Immature natural killer cell (primary cell): Measurements from ENCODE around the gene NTN5. TPM values are rescaled to one million over a fixed set of nuclear protein-coding genes. Genes with fewer than 3 reads are reported as not detected.
"Not testable (repeated sequence)": the region's sequence is repeated elsewhere in the genome, so short reads cannot be mapped to it uniquely, and the experiment has no call there.

Source experiments
- DNase-seq, 3 donors: peaks; one replicate each; pipeline ENCODE4 v3.0.0; 2022; ENCODE audit warnings: mixed read lengths in 1 of 3
- H3K27ac Mint-ChIP-seq, 6 donors: one replicate each; pipeline ENCODE4 v1.8.0; 2020; ENCODE audit warnings: mixed read lengths in 6 of 6, mild to moderate bottlenecking in 5 of 6, inconsistent platforms in 4 of 6, moderate library complexity in 3 of 6
- H3K27me3 Mint-ChIP-seq, 3 donors: one replicate each; pipeline ENCODE4 v1.8.0; 2020 to 2021; ENCODE audit warnings: low read depth in 3 of 3, mild to moderate bottlenecking in 3 of 3, mixed read lengths in 3 of 3, moderate library complexity in 3 of 3, inconsistent platforms in 1 of 3
- H3K36me3 Mint-ChIP-seq, 3 donors: one replicate each; pipeline ENCODE4 v1.8.0; 2020; ENCODE audit warnings: mixed read lengths in 3 of 3, inconsistent platforms in 2 of 3, mild to moderate bottlenecking in 2 of 3
- H3K4me1 Mint-ChIP-seq, 2 donors: one replicate each; pipeline ENCODE4 v1.8.0; 2020; ENCODE audit warnings: inconsistent platforms in 2 of 2, mild to moderate bottlenecking in 2 of 2, mixed read lengths in 2 of 2, moderate library complexity in 1 of 2
- H3K4me3 Mint-ChIP-seq, 5 donors: one replicate each; pipeline ENCODE4 v1.8.0; 2020; ENCODE audit warnings: mild to moderate bottlenecking in 5 of 5, mixed read lengths in 5 of 5, inconsistent platforms in 3 of 5, moderate library complexity in 3 of 5
- H3K9me3 Mint-ChIP-seq, 6 donors: one replicate each; pipeline ENCODE4 v1.8.0; 2020; ENCODE audit warnings: mild to moderate bottlenecking in 6 of 6, mixed read lengths in 6 of 6, inconsistent platforms in 4 of 6, moderate library complexity in 3 of 6
- polyA plus RNA-seq, 3 donors: library from polyadenylated mRNA; unstranded; fragments of 300-500 nt; fragmentation: Illumina TruSeq; gene quantifications; one replicate each; pipeline ENCODE4 v1.2.3, GENCODE V29; 2021

The NTN5 gene, protein sequence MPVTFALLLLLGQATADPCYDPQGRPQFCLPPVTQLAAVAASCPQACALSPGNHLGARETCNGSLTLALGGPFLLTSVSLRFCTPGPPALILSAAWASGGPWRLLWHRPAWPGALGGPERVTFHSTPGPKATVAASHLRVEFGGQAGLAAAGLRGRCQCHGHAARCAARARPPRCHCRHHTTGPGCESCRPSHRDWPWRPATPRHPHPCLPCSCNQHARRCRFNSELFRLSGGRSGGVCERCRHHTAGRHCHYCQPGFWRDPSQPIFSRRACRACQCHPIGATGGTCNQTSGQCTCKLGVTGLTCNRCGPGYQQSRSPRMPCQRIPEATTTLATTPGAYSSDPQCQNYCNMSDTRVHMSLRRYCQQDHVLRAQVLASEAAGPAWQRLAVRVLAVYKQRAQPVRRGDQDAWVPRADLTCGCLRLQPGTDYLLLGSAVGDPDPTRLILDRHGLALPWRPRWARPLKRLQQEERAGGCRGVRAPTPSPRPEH
- polyA plus RNA-seq = under 1 TPM in 1 of 3 donors, not detected in 2; 0.46 TPM

DNA sequence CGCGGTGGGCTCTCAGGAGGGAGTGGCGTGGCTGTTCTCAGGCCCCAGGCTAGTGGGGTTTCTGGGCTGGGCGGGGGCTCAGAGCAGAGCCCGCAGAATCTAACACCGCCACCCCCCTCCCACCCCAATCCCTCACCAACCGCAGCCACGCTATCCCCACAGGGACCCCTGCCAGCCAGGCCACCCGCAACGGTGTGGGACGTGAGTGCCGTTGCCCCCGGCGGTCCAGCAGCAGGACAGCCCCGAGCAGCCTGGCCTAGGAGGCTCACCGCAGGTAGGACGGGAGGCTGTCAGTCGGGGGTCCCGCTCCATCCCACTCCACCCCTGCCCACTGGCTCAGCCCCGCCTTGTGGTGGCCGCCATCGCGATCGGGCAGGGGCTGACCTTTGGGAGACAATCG lies at the start of gene NTN5:
TSS of gene NTN5 (minus strand) at position 24 of the 400 bp plus-strand sequence. CDS start 2,031 bp downstream, outside the sequence.
- Mint-ChIP-seq H3K27me3 (peaks cover 3 to 12% (median 9%) of the 10 kb centered on the region in 3 donors), H3K4me3 (no peak within 1 kb of the TSS), H3K27ac (no peak within 1 kb of the TSS), H3K36me3 (no peaks in the 10 kb centered on the region), H3K9me3 (peaks cover 0 to 4% (median 0%) of the 10 kb centered on the region in 6 donors), H3K4me1 (peaks cover 12 to 14% of the 10 kb centered on the region in 2 donors)
- DNase-seq = no peak

DNA sequence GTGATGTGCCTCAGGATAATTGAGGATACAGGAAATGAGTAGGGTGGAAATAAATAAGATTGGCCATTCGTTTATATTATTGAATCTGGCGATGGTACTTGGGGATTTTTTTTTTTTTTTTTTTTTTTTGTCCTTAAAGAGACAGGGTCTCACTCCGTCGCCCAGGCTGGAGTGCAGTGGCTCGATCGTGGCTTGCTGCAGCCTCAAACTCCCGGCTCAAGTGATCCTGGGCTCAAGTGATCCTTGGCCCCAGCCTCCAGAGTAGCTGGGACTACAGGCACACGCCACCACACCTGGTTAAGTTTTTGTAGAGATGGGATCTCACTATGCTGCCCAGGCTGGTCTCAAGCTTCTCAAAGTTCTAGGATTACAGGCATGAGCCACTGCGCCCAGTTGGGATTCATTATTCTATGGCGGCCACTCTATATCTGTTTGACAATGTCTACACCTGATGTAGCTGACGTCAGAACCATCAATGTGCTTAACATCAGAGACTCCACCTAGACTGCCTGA lies 49.4 kb upstream of the NTN5 start:
- Mint-ChIP-seq H3K9me3 (peaks cover 0 to 5% (median 0%) of the 10 kb centered on the region in 6 donors), H3K27me3 (peaks cover 0 to 5% (median 4%) of the 10 kb centered on the region in 3 donors), H3K4me3 (peak overlapping the region in 2 of 5 donors; percentile 30 to 47), H3K27ac (no peak overlapping the region), H3K36me3 (peaks cover 4 to 9% (median 5%) of the 10 kb centered on the region in 3 donors), H3K4me1 (peaks cover 26 to 35% of the 10 kb centered on the region in 2 donors)
- DNase-seq = no peak

DNA sequence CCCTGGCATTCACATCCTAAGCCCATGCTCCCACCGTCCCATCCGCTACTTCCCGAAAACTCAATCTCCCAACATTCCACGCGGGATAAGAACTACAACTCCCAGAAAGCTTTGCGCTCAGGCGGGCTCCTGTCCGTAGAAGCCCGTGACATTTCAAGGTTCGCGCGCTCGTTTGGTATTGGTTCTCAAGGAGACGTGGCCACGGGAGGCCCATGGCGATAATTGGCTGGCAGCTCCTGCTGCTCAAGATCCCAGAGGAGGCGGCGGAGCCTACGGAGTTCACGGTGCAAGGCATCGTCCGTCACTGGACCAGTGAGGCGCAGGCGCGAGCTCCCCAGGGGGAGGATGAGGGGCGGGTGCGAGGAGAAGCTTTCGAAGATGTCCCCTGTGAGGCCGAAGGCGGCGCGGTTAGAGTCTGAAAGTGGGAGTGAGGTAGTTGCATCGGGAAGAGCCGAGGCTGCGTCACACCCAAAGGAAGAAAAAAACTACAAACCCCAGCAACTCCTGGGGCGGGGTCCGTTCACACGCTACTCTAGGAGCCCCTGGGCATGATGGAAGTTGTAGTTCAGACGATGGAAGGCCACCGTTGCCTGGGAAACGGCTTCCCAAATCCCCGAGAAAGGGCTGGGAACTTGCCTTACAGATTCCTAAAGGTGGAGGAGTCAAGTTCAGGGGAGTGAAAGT lies 47.9 kb upstream of the NTN5 start:
- Mint-ChIP-seq H3K27ac (peak overlapping the region; percentile 94 to 97 (median 97)), H3K9me3 (peaks cover 0 to 3% (median 0%) of the 10 kb centered on the region in 6 donors)
- DNase-seq = peak; percentile 84 to 88 (median 87)

DNA sequence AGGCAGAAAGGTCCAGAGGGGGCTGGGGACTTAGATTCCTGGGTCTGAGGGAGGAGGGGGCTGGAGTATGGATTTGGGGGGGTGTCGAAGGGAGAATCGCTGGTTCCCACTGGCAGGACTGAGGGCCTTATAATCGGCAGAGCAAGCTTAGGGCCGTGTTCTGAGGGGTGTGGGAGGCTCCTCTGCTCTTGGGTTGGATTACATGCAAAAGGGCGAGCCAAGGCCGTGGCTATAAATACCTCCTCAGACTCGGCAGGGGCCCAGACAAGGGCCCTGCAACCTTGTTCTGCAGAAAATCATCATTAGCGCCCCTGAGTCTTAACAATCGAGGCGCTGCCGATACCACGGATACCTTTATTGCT lies 47.4 kb upstream of the NTN5 start:
- DNase-seq = no peak
- Mint-ChIP-seq H3K36me3 (peaks cover 0 to 3% (median 0%) of the 10 kb centered on the region in 3 donors), H3K9me3 (peaks cover 0 to 3% (median 0%) of the 10 kb centered on the region in 6 donors), H3K4me3 (peak overlapping the region; percentile 91 to 98 (median 97)), H3K27ac (peak overlapping the region in 5 of 6 donors; percentile 94 to 97 (median 97)), H3K27me3 (peaks cover 2 to 4% (median 4%) of the 10 kb centered on the region in 3 donors), H3K4me1 (peaks cover 14 to 19% of the 10 kb centered on the region in 2 donors)

More for the DNA sequence above, 47.9 kb upstream of the NTN5 start:
- Mint-ChIP-seq H3K4me3 (peak overlapping the region; percentile 91 to 98 (median 97)), H3K27me3 (peaks cover 2 to 4% (median 4%) of the 10 kb centered on the region in 3 donors), H3K4me1 (peaks cover 18 to 24% of the 10 kb centered on the region in 2 donors), H3K36me3 (peaks cover 0 to 3% (median 0%) of the 10 kb centered on the region in 3 donors)

DNA sequence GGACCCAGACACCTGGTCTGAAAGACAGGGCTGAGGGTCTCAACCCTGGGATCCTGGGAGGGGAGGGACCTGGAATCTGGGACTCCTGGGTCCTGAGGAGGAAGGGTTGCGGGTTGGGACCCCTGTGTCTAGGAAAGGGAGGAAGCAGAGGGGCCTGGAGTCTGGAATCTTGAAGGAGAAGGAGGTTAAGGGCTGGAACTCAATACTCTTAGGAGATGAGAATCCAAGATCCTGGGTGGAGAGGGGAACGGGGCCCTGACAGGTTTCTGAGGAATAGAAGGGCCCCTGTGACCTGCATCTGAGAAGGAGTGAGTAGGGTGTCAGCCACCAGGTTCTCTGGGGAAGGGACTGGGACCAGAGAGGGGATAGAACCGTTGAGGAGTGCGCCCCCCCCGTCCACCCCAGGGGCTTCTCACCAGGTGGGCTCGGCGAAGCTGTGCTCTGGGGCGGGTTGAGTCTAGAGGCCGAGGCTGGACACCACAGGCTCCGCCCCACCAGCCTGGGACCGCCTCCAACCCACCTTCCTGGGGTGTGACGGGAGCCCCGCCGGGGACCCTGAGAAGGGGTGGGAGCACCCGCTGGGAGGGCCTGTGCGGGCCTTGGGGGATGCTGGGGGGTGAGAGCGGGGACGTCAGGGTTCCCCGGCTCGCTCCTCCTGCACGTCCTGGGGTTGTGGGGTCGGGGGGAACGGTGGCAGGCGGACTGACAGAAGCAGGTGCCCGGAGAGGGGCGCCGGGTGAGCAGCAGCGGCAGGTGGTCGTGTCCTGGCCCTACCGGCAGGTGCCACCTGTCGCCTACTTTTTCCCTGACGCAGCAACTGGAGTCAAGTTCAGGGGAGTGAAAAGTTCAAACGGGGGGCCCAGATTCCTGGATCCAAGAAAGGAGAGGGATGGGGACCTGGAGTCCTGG lies 46.7 kb upstream of the NTN5 start, which contains the start of gene MAMSTR:
TSS of gene MAMSTR (minus strand) at position 463 of the 909 bp plus-strand sequence. CDS start 694 bp downstream, outside the sequence.
- Mint-ChIP-seq H3K27me3 (peaks cover 2 to 4% (median 2%) of the 10 kb centered on the region in 3 donors), H3K27ac (peak within 1 kb of the TSS; percentile 94 to 97 (median 97)), H3K9me3 (no peaks in the 10 kb centered on the region), H3K36me3 (no peaks in the 10 kb centered on the region), H3K4me1 (peaks cover 13 to 18% of the 10 kb centered on the region in 2 donors), H3K4me3 (peak within 1 kb of the TSS; percentile 91 to 98 (median 97))
- DNase-seq = no peak

DNA sequence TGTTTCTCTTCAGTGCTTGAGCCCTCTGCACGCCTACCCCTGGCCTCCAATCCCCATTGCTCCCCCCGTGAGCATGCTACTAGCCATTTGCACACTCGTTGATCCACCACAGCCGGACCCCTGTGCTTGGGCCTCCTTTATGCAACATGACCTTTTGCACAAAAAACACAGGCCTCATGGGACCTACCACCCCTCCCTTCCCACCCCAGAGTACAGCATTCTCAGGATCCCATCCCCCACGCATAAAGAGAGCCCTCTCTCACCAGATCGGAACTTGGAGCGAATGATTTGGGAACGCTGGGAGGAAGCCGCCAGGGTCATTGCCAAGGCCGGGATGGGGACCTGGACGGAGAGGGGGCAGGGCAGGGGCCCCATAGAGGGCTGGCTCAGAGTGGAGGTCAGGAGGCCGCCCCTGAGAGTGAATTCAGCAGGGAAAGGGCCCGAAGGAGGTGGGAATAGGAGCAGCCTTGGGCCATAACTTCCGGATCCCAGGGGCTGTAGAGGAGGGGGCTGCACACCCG lies 46.0 kb upstream of the NTN5 start:
- Mint-ChIP-seq H3K27ac (peak overlapping the region in 3 of 6 donors; percentile 67 to 78 (median 69)), H3K4me3 (peak overlapping the region in 1 of 5 donors; percentile 4), H3K9me3 (no peaks in the 10 kb centered on the region)

DNA sequence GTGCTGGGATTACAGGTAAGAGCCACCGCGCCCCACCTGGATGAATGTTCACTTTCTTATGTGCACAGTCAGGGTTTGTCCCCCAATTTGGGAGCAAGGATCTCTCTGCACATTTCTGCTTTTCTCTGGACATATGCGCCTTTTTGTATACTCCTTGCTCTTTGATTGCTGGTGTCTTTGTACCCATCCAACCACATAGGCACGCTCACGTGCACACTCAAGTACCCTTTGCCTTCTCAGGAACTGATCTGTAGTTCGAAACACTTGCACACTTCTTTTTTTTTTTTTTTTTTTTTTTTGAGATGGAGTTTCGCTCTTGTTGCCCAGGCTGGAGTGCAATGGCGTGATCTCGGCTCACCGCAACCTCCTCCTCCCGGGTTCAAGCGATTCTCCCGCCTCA lies 45.3 kb upstream of the NTN5 start:
- not testable (repeated sequence) for H3K36me3 Mint-ChIP-seq, DNase-seq, H3K27me3 Mint-ChIP-seq, H3K27ac Mint-ChIP-seq, H3K9me3 Mint-ChIP-seq, H3K4me3 Mint-ChIP-seq
- peaks cover 19 to 25% of the 10 kb centered on the region in 2 donors for H3K4me1 Mint-ChIP-seq

More for the DNA sequence above, 46.0 kb upstream of the NTN5 start:
- no peaks in the 10 kb centered on the region for H3K36me3 Mint-ChIP-seq
- DNase-seq = no peak
- H3K4me1 Mint-ChIP-seq = peaks cover 17 to 23% of the 10 kb centered on the region in 2 donors
- H3K27me3 Mint-ChIP-seq = peaks cover 2 to 5% (median 4%) of the 10 kb centered on the region in 3 donors

DNA sequence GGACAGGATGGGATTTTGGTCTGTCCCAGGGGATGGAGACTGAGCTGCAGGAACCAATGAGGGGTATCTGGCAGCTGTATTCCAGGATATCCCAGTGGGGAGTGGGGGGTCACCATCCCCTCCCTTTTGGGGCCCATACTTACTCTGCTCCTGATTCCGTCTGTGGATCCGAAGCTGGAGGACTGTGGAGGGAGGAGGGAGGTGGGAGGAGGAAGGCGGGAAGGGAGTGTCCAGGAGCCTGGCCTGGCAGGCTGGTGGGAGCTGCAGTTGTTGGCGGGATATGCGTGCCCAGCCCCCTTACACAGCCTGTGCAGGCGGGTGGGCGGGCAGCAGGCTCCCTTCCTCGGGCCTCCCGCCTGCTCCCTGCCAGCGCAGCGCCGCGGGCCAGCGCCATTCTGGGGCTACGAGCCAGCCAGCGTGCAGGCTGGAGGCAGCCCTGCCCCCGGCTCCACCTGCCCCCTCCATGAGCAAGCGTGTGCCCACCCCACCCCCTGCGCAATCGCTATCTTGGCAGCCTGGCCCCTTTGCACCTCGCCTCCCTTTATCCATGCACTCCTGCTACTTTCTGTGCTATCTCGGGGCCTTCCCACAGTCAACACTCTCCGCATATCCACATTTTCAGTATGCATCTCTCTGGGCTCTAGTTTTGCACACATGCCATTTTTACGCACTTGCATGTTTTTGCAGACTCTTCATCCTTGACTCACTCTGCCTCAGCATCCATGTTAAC lies 43.9 kb upstream of the NTN5 start:
- H3K36me3 Mint-ChIP-seq = no peaks in the 10 kb centered on the region
- H3K27me3 Mint-ChIP-seq = peaks cover 2 to 4% (median 3%) of the 10 kb centered on the region in 3 donors
- peaks cover 19 to 25% of the 10 kb centered on the region in 2 donors for H3K4me1 Mint-ChIP-seq
- H3K4me3 Mint-ChIP-seq = peak overlapping the region in 2 of 5 donors; percentile 17 to 71
- DNase-seq = no peak
- peak overlapping the region in 1 of 6 donors; percentile 45 for H3K27ac Mint-ChIP-seq
- H3K9me3 Mint-ChIP-seq = no peaks in the 10 kb centered on the region

DNA sequence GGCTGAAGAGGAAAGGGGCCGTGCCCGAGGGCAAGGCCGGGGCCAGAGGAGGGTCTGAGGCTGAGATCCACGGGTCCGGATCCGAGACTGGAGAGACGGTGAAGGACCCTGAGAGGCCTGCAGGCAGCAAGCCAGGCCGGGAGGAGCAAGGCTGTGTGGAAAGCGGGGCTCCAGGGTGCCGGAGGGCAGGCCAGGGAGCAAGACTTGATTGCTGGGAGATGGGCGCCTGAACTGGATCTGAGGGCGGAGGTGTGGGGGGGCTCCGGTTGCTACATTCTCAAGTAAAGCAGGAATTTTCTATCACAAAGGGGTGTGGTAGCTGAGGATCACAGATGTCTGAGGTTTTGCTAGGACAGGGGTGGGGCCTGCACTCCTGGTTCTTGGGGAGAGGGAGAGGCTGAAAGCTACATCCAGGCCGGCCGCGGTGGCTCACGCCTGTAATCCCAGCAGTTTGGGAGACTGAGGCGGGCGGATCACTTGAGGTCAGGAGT lies 42.9 kb upstream of the NTN5 start:
- Mint-ChIP-seq H3K27me3 (peaks cover 2 to 4% (median 3%) of the 10 kb centered on the region in 3 donors), H3K9me3 (no peaks in the 10 kb centered on the region), H3K27ac (no peak overlapping the region), H3K4me3 (peak overlapping the region in 3 of 5 donors; percentile 51 to 68 (median 60)), H3K4me1 (peaks cover 12 to 20% of the 10 kb centered on the region in 2 donors), H3K36me3 (no peaks in the 10 kb centered on the region)
- no peak for DNase-seq

DNA sequence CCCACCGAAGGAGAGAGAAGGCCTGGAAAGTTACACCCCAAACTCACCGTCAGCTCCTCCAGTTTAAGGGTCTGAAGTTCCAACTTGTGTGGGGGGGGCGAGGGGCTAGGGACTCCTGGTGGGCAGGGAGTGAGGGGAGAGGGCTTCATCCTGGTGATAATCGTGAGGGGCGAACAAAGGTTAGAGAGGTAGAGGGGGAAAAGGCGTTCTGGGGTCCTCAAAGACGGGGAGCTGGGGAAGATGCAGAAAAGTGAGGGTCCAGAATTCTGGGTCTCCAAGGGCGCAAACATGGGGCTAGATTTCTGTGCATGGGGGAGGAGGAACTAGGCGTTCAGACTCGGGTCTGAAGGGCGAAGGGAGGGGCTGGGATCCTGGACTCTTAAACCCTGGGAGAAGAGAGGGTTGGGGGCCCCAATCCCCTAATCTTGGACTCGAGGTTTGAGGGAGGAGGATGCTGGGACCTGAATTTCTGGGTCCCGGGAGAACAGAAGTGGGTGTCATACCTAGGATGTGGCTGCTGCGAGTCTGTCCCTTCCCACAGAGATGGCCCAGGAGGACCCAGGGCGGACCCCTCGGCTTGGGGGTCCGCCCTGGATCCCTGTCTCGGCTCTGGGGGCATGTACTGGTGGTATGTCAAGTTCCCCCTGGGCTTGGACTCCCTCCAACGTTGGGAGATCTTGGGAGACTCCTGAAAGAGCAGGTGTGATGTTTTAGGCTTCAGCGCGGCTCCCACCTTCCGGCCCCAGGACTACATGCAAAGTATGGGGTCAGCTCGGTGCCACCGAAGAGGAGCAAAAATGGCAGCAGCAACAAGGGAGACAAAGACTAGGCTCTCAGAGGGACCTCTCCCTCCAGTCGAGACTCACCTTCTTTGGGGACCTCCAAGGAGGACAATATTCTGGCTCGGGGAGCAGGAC lies 42.2 kb upstream of the NTN5 start:
- Mint-ChIP-seq H3K27me3 (peaks cover 2 to 4% (median 3%) of the 10 kb centered on the region in 3 donors), H3K9me3 (no peaks in the 10 kb centered on the region), H3K36me3 (no peaks in the 10 kb centered on the region), H3K4me1 (peaks cover 11 to 14% of the 10 kb centered on the region in 2 donors), H3K4me3 (peak overlapping the region; percentile 74 to 86 (median 81)), H3K27ac (peak overlapping the region; percentile 43 to 88 (median 73))
- DNase-seq = no peak
